HL-60 (cell line): Measurements from ENCODE around the gene COL18A1.

Experiments used
- GABPA ChIP-seq: IDR thresholded peaks from 2 replicates; pipeline ENCODE4 v1.6.1; 2012; ENCODE audit warnings: low read depth
- POLR2AphosphoS5 ChIP-seq: IDR thresholded peaks from 2 replicates; pipeline ENCODE4 v1.6.1; 2012; ENCODE audit warnings: low read depth
- TF ChIP-seq, protein P1 (sequence below): IDR thresholded peaks from 2 replicates; pipeline ENCODE4 v1.6.1; 2012; ENCODE audit warnings: low read depth; ENCODE audit not compliant: insufficient replicate concordance
- TF ChIP-seq, protein P2 (sequence below): IDR thresholded peaks from one replicate; pipeline ENCODE4 v1.5.1; 2011; ENCODE audit warnings: low read length, control low read depth, inconsistent platforms; ENCODE audit not compliant: insufficient read depth

DNA sequence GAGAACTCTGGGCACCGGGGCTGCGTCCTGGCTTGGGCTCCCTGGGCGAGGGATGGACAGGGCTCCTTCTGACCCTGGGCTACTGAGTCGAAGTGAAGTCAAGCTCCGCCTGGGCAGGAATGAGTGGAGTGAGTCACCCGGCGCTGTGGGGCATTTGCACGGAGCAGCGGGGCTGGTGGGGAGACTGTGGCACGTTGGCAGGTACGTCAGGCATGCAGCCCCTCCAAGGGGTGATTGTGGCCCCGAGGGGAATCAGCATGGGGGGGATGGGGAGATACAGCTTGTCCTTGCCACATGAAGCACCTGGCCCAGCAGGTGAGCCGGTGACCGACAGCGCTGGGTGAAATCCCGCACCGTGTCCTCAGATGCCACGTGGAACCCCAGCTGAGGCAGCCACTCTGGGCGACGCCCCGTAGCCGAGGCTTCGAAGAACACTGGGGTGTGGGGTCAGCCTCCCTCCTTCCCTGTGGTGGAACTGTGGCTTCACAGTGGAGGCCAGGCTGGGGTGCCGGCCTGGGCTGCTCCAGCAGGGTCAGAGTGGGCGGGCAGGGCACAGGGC, 62.3 kb downstream of the COL18A1 start:
- TF ChIP-seq GABPA (no peak), POLR2AphosphoS5 (no peak)
- TF ChIP-seq, protein P1, sequence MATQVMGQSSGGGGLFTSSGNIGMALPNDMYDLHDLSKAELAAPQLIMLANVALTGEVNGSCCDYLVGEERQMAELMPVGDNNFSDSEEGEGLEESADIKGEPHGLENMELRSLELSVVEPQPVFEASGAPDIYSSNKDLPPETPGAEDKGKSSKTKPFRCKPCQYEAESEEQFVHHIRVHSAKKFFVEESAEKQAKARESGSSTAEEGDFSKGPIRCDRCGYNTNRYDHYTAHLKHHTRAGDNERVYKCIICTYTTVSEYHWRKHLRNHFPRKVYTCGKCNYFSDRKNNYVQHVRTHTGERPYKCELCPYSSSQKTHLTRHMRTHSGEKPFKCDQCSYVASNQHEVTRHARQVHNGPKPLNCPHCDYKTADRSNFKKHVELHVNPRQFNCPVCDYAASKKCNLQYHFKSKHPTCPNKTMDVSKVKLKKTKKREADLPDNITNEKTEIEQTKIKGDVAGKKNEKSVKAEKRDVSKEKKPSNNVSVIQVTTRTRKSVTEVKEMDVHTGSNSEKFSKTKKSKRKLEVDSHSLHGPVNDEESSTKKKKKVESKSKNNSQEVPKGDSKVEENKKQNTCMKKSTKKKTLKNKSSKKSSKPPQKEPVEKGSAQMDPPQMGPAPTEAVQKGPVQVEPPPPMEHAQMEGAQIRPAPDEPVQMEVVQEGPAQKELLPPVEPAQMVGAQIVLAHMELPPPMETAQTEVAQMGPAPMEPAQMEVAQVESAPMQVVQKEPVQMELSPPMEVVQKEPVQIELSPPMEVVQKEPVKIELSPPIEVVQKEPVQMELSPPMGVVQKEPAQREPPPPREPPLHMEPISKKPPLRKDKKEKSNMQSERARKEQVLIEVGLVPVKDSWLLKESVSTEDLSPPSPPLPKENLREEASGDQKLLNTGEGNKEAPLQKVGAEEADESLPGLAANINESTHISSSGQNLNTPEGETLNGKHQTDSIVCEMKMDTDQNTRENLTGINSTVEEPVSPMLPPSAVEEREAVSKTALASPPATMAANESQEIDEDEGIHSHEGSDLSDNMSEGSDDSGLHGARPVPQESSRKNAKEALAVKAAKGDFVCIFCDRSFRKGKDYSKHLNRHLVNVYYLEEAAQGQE, result no peak
- TF ChIP-seq, protein P2, sequence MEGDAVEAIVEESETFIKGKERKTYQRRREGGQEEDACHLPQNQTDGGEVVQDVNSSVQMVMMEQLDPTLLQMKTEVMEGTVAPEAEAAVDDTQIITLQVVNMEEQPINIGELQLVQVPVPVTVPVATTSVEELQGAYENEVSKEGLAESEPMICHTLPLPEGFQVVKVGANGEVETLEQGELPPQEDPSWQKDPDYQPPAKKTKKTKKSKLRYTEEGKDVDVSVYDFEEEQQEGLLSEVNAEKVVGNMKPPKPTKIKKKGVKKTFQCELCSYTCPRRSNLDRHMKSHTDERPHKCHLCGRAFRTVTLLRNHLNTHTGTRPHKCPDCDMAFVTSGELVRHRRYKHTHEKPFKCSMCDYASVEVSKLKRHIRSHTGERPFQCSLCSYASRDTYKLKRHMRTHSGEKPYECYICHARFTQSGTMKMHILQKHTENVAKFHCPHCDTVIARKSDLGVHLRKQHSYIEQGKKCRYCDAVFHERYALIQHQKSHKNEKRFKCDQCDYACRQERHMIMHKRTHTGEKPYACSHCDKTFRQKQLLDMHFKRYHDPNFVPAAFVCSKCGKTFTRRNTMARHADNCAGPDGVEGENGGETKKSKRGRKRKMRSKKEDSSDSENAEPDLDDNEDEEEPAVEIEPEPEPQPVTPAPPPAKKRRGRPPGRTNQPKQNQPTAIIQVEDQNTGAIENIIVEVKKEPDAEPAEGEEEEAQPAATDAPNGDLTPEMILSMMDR, result no peak
